ENCODE measurements around the gene SETD5.

Gene SETD5

DNA sequence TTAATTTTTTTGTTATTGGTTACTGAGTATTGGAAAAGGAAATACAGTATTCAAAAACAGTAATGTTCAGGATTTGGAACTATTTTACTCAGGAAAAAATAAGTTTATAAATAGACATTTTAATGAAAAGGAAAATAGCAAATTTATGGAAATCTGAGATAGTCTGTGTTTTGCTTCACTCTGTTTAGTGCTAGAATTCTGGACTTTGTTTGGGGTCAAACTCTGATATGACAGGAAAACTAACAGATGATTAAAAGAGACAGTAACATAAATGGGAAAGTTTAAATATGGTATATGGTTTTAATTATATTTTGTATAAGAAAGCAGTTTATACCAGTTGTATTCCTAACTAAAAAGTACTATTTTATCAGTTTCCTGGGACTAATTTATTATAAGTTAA lies 17.4 kb downstream of the SETD5 start:
- DNase-seq, result no peak

DNA sequence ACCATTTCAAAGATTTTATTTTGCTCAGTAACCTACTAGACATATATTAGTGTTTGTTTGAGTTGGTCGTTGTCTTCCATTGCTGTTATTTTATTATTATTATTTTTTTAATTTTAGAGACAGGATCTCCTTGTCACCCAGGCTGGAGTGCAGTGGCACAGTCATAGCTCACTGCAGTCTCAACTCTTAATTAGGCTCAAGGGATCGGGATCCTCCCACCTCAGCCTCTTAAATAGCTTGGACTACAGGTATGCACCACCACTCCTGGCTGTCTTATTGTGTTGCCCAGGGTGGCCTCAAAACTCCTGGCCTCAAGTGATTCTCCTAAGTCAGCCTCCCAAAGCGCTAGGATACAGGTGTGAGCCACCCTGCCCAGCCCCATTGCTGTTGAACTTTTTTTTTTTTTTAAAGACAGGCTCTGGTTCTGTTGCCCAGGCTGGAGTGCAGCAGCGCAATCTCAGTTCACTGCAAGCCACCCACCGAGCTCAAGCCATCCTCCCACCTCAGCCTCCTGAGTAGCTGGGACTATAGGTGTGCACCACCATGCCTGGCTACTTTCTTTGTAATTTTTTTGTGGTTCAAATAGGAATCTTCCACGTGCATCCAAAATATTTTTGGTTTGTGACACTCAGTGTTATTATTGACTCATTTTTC lies 18.2 kb downstream of the SETD5 start:
- DNase-seq, result no peak

DNA sequence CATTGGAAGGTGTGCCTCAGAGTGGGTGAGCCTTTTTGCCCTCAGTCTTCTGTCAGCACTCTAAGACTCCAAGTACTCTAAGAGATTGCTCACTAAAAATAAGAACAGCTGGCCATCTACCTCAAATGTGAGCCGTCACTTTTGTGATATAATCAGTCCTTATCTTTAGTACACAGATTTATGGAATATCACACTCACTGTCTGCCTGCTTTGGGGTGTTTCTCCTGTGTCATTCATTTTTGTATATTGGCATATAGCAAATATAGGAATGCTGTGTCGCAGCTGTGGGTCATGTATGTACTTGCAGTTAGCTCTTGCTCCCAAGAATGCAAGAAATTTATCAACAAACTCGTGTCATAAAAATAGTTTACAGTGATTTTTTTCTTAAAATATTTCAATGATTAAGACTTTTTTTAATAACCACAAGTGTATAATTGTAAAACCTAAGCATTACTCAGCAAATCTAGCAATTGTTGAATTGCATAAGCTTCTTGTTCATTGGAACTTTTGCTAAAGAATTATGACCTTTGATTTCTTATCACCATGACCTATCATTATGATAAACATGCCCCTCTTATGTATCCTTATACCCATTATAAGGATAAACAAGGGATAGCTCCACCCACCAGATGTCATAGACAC lies 18.8 kb downstream of the SETD5 start:
- DNase-seq, result no peak

DNA sequence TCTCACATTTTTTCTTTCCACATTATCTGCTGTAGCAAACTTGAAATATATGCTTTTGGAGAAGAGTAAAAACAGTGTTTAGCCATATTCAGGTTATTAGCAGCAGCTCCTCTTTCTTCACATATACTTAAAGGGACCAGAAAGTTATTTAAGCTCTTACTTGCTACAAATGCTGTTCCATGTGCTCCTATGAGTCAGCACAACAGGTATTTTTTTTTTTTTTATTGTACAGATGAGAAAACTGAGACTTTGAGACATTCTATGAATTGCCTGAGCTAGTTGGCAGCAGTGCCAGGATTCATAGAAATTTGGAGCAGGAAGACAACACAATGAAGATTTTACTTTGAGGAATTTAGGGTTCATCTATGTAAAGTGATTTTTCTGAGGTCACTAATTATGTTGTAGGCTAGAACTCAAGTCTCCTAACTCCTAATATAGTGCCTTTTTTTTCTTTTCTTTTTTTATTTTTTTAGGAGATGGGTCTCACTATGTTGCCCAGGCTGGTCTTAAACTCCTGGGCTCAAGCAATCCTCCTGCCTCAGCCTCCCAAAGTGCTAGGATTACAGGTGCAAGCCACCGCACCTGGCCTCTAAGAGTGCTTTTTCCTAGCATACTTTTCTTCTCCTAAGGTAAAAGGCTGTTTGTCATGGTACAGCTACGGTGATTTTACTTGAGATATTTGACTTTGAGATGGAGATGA lies 23.6 kb downstream of the SETD5 start:
- DNase-seq, result no peak

DNA sequence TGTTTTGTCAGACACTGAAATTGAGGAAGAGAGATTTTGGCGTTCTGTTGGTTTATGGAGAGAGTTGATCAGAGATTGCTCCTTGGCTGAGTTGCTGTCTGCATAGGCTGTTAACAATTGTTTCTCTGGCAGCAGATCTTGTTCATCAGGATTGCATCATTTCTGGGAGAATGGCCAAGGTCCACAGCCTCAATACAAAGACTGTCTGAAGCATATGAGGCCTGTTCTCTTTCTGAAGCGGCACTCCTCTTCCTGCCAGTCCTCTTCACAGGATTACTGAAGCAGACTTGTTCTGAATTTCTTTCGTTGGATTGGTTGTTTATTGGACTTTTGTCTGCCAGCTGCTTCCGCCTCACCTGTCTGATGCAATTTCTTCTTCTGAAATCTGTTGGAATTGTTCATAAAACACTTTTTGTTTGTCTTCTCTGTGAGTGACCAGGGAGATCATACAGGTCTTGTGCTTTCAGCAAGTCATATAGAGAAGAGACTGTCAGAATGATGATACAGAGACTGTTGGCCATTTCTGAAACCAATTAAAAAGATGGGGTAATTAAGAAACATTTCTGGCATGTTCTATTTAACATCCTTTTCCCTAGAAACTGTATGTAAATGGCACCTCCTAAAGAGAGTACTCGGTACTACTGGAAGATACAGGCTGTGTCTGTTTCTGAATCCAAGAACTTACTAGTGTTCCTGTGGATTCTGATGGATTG lies 25.5 kb downstream of the SETD5 start:
- DNase-seq, result no peak

DNA sequence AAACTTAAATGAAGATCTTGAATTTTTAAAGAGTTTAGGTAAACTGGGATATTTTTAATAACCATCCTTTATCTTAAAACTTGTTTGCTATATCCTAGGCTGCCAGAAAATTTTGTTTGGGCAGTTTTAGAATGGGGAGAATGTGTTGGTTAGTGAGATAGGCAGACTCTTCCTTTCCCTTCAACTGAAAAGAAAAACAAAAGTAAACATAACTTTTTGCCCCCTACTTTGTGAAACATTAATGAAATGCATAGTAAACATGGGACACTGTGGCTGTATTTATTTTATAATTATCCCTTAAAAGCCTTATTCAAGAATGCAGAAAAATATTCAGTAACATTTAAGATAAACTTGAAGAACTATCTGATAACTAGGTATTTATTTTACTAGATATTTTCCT lies 31.0 kb downstream of the SETD5 start:
- DNase-seq, result no peak

DNA sequence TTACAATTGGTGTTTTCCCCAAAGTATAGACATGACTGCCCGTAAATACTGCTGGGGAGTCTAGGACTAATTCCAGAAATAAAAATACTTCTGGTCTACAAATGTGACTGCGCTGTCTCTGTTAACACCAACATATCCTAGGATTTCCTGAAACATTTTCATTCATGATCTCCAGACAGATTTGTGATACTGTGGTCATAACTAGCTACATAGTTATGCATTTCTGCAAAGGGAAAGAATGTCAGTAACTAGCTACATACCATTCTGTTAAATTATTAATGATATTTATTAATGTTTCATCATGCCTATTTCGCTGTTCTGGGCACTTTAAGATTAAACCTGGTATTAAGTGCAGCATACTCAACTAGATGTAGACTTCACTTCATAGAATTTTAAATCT lies 33.3 kb downstream of the SETD5 start:
- DNase-seq, result no peak

DNA sequence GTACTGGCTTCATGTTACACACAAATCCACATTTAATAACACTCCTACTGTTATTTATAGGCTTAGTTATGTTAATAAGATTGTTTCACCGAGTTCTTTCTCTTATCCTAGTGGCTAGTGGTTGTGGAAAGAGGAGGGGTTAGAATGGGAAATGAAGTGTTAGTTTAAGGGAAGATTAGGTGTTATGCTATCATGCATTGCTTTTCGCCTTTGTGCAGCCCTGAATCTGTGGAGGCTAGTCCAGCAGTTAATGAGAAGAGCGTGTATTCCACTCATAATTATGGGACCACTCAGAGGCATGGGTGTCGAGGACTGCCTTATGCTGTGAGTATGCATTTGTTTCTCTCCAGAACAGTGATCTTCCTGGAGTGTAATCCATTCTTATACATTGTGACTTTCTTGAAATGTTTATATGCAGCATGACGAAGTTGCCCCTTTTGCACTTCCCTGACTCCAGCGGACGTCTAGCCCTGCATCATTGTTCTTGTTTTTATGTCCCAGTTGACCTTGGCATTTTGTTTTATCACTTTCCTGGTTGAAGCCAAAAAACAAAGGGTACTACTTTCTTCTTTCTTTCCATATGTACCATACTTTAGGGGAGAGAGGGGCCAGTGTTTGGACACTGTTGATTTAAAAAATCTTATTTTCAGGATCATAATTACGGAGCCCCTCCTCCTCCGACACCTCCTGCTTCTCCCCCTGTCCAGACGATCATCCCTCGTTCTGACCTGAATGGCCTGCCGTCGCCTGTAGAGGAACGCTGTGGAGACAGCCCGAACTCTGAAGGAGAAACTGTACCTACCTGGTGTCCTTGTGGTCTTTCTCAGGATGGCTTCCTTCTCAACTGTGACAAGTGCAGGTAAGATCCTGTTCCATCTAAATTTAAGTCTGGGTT lies 36.5 kb downstream of the SETD5 start:
- DNase-seq, result no peak

DNA sequence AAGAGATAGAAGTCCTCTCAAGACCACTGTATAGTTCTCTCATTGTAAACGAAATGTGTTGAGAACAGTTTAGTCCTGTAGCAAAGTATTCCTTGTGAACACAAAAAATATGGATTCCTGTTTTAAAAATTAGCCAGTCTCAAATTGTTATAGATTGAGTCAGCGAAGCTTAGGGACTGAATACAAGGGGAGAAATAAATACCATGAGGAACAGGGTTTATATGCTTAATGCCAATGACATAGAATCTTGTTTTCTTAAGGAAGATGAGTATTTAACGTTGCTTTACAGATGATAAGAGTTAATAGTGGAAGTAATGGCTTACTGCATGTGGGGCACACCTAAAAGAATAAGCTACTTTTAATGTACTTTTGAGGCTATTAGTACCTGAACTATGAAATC lies 37.9 kb downstream of the SETD5 start:
- DNase-seq, result no peak

DNA sequence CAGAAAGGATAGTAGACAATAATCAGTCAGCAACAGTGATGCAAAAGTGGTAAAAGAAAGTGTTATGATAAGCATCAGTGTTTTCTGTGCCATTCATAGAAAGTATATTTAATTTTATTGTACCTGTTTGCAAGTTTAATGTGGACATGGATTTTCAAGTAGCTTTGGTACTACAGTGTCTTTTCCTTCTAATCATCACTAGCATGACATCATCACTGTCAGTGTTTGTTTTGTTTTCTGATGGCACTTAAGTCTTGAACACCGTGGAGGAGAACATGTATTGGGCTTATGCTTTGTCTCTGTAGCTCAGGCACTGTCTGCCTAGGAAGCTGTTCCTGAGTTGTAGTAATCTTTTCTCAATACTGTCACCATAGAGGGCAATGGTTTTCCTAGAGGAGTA lies 41.9 kb downstream of the SETD5 start:
- no peak for DNase-seq

DNA sequence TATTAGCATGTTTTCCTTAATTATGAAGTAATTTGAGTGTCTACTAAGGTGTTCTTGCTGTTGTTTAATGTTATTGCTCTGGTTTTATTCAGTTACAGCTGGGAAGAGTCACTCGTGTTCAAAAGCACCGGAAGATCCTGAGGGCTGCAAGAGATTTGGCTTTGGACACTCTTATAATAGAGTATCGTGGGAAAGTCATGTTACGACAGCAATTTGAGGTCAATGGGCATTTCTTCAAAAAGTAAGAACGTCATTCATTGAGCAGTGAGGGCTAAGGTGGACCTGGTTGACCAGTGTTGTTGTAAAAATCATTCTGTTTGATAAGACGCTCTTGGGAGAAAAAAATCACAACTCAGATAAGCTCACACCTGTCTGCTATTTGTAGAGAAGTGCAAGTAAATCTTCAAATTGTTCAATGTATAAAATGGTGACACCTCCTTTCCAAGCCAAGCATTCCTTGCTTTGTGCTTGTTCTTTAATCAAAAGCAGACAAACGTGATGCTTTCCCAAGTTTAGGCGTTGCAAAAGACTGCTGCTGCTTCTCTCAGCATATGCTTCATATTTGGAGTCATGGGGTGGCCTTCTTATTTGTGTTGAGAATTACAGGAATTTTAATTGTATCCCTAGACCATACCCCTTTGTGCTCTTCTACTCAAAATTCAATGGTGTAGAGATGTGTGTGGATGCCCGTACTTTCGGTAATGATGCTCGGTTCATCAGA lies 44.2 kb downstream of the SETD5 start:
- DNase-seq, result no peak

DNA sequence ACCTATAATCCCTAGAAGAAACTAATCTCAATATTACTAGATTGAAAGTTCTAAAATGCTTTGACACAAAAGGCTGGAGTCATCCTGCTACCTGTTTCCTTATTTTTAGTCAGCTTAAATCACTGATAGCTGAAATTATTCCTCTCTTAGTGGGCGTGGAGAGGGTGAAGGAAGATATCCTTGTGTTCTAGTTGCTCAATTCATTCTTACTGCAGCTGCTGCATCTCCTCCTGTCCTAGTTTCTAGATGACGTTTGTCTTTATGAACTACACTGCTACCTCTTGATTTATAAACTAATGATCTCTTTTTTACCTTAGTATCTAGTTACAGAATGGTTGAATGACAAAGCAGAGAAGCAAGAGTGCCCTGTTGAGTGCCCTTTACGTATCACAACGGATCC lies 50.7 kb downstream of the SETD5 start:
- DNase-seq, result no peak

DNA sequence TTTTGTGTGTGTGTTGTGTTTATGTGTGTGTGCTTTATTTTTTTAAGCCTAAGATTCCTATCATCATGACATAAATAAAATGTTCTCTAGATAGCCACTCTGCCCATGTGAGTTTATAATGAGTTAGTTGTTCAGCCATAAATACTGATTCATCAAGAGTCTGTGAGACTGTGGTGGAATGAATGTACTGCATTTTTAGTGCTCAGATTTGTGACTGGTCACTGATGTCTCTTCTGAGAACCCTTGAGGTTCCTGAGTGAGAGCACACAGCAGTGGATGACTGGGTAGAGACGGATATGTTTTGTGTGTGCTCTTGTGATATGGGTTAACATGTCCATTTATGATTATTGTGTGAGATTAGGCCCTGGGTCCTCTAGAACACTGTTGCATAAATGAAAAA lies 51.2 kb downstream of the SETD5 start:
- no peak for DNase-seq

DNA sequence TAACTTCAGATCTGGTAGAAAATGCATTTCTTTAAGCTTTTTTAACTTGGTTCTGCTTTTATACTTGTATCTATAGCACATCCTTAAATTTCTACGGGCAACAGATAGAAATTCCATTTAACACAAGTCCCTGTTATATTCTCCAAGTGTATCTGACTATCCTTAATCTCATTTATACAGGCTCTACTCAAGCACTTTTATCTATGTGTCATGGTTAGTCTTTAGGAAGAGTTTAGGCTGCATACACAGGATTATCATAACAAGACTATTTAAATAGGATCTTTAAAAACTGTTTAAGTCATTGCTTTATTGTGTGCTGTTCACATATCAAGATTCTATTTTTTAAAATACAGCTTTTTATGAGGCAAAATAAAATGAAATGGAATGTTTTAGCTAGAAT lies 52.7 kb downstream of the SETD5 start:
- no peak for DNase-seq

DNA sequence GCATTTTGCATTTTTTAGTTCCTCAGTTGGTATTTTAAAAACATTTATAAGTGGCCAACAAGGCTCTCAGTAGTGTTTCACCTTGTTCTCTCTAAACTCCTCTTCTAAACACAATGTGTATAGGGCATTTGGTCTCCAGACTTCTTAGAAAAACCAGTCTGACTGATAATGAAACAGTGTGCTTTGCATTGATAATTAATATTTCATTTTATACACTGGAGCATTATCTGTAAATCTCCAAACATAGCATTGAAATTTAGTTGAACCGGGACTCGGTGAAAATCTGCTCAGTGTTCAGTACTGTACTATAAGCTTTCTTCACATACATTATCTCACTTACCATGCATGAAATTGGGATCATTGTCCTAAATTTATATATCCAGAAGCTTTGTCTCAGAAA lies 53.6 kb downstream of the SETD5 start:
- DNase-seq, result no peak

DNA sequence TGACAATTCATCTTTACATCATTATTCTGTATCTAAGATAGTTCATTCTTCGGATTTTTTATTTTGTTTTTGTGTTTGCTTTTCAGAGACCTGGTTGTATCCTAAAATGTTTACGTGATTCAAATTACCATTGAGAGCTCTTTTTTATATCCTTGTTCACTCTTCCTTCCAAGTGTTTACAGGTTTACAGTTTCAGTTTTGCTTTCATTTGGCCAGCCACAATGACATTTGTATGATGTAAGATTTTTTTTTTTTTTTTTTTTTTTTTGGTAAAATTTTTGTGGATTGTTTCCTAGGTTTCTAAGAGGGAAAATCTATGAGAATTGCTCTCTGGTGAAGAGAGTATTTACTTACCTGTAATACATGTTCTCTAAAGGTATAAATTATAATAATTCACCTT lies 55.0 kb downstream of the SETD5 start:
- DNase-seq, result no peak

DNA sequence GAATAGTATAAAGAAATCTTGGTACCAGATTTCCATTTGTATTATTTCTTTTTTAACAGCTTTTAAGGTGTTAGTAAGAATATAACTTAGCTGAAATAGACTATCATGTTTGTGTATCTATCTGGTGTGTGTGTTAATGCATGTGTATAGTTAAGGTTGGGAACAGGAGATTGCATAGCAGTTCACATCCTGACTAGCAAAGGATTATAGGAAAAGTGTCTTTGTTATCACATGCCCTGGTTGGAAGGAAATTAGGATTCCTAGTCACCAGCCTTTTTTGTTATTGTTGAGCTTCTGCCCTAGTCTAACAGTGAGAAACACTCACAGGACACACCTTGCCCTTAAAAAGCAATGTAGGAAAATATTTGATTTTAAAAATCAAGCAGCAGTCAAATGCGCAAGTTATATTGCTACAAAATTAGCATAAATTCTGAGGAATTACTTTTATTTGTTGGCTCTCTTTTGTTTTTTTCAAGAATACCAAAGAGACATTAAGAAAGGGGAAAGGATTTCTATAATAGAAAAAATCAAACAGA lies 58.2 kb downstream of the SETD5 start:
- no peak for DNase-seq

DNA sequence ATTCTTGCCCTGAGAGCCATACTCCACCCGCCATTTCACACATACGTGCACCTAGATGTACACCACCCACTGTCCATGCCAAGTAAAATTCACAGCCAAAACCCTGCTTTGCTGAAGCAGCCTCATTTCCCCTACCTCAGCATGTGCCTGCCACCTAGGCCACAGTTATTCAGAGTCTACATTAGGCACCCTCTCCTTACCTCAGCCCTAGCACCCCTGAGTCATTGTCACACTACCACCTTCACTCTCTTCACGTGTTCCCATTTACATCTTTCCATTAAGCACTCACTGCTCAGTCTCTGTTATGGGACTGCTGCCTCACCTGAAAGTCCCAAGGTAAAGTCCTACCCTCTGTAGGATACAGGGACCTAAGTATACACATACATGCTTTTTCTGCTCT lies 70.0 kb downstream of the SETD5 start:
- DNase-seq, result no peak

DNA sequence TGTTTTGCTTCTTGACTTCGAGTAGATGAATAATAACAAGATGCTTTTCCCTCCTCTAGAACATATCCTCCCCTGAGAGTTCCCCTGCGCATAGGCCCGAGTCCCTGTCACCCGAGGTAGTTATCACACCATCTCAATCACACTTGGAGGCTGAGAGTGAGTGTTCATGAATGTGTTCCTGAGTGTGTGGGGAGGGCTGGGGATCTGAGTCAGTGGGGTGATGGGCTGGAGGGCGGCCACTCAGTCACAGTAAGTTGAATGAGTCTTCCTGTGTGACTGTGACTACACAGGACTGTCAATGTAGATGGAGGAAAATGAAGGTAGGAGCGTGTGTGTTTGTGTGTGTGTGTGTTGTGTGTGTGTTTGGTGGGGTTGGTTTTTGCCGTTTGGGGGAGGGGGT lies 71.0 kb downstream of the SETD5 start:
- no peak for DNase-seq

DNA sequence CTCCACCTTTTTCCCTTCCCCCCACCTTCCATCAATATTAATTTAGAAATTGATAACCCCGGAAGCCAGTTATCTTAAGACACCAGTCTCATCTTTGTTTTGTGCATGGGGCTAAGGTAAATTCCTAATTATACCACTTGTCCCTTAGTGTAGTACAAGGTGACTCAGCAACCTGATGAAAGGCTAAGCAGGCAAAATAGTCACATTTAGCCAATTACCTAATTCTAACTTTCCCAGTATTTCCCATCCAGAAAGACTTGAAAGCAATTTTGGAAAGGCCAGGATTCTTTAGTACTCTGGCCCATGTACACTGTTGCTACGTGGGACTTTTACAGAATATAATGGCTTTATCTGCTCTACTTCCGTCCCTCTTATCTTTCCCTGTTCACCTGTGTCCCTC lies 72.6 kb downstream of the SETD5 start:
- no peak for DNase-seq

DNA sequence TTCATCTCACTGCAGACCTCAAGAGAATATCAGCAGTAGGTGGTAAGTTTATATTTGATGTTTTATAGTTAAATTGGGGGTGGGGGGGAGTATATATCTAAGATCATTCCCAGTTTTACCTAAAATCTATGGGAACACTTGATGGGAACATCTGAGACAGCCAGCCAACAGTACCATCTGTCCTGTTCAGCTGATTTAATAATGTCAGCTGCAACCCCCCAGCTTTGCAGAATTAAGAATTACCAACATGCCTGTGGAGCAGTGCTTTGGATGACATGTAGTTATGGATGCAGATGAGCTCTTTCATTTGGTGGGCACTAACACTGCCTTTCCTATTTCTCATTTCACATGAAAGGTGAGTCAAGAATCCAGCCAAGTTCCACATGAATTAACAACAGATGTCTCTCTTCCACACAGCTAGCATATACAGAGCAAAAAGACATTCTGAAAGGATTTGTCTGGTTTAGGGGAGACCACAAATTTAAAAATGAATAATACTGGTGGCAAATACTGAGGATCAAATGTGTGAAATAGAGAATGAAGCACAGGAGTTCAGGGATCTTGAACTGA lies 76.2 kb downstream of the SETD5 start:
- DNase-seq, result no peak

DNA sequence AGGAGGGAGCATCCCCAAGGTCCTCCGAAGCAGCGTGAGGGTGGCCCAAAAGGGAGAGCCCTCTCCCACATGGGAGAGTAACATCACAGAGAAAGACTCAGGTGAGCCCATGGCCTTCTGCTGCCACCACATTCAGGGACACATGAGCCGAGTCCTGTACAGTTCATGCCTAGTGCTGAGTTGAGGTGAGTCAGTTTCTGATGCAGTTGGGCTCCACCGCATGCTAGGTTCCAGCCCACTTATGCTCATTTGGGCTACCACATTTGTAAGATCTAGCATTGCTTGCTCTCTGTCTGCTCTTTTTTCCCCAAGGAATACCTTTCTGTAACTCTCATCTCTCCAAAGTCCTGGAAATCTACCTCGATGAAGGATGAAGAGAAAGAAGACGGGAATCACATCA lies 77.1 kb downstream of the SETD5 start:
- DNase-seq, result no peak
